Parietal lobe (tissue), 2 donors: ENCODE measurements around the gene MLNR. TPM values are rescaled to one million over a fixed set of nuclear protein-coding genes. Genes with fewer than 3 reads are reported as not detected.

Source experiments
- small RNA-seq: library from RNA; depleted of rRNA; stranded (forward); fragments of <200 nt; gene quantifications from one replicate; pipeline ENCODE3, GENCODE V24; 2014; ENCODE audit warnings: low replicate concordance
- total RNA-seq: library from RNA; depleted of rRNA; stranded (reverse); fragments of >200 nt; gene quantifications from one replicate; pipeline ENCODE4 v1.2.3, GENCODE V29; 2014

MLNR gene
- total RNA-seq = not detected

DNA sequence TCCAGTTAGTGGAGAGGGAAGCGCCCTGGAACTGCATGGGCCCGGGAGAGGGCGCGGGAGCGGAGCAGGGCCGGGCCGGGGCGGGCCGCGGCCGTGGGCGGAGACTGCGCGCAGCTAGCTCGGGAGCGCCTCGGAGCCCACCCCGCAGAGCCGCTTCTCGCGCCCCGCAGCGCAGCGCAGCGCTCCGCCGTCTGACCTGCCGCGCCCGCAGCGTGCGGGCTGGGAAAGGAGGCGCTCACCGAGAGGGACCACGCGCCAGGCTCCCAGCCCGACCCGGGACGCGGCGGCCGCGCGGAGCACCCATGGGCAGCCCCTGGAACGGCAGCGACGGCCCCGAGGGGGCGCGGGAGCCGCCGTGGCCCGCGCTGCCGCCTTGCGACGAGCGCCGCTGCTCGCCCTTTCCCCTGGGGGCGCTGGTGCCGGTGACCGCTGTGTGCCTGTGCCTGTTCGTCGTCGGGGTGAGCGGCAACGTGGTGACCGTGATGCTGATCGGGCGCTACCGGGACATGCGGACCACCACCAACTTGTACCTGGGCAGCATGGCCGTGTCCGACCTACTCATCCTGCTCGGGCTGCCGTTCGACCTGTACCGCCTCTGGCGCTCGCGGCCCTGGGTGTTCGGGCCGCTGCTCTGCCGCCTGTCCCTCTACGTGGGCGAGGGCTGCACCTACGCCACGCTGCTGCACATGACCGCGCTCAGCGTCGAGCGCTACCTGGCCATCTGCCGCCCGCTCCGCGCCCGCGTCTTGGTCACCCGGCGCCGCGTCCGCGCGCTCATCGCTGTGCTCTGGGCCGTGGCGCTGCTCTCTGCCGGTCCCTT is at the start of gene MLNR:
Gene MLNR (plus strand): TSS at position 303 of the 820 bp plus-strand sequence. CDS start 0 bp downstream, at position 303.

DNA sequence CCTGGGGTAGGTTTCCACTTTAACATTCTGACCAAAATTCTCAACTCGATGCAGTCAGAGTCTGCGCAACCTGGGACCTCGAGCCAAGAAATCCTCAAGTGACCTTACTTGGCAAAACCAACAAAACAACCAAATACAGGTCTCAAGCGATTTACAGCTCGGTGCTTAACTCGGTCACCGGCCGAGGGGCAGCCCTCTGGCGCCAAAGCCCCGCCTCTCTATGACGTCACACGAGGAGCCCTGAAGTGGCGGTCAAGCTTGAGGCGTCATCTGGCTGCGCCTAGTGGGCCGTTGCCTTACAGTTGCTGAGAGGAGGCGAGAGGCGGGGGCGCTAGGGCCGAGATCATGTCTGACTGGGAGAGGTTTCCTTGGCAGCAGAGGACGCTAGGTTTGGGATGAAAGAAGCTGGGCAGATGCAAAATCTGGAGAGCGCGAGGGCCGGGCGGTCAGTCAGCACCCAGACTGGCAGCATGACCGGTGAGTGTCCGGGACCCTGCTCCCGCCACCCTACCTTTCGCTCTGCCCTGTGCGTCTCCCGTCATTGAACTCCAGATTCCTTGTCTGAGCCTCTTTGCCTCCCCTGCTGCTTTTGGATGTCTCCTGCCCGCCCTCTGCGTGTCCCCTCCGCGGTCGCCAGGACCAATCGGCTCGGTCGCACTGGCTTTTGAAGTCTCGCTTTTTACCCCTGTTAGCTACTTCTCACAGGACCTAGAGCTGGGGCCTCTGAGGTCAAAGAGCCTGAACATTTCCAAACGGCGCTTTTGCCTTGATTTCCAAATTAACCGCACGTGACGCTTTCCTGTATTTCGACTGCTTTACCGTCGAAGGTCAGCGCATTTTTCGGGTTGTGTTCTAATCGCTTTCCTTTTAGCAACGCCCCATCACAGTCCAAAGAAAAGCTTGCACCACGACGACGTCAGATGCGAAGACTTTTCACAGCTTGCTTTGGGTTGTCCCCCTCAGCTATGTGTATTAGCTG is 27.8 kb downstream of the MLNR start, which contains the start of gene CDADC1:
Gene CDADC1 (plus strand): TSS at position 283 of the 979 bp plus-strand sequence. CDS start 113 bp downstream, at position 396.

Small RNA genes within 50 kb of the gene (small RNA-seq; reads per million reads assigned to genes)
- not detected for gene COX7CP1

Other genes with a start within 250 kb of the MLNR start
- 101 TPM for gene FNDC3A, start 244.4 kb upstream of the MLNR start, total RNA-seq
- 12.8 TPM for gene CDADC1, start 27.6 kb downstream of the MLNR start, total RNA-seq
- gene CAB39L, start 223.7 kb downstream of the MLNR start, total RNA-seq = 36.9 TPM
- 14.7 TPM for gene SETDB2, start 223.9 kb downstream of the MLNR start, total RNA-seq